H1 (cell line): ENCODE data around the gene SPTLC3. TPM values are rescaled to one million over a fixed set of nuclear protein-coding genes. Genes with fewer than 3 reads are reported as not detected.

Experiments used
- CTCF ChIA-PET: fragments of 300-600 bp; sonication (Branson Sonifier 250); formaldehyde crosslinking; loops from one replicate; lab custom pipeline; 2021; ENCODE audit not compliant: partially characterized antibody; lab: Charles Lee
- POLR2A ChIA-PET: fragments of 300-600 bp; sonication (Branson Sonifier 250); formaldehyde crosslinking; loops from one replicate; lab custom pipeline; 2021; ENCODE audit warnings: inconsistent platforms; ENCODE audit not compliant: partially characterized antibody; lab: Charles Lee
- DNase-seq, 2 experiments: peaks; one replicate each; pipeline versions ENCODE4 v3.0.0 to v3.0.0-alpha.2; 2010 to 2022; ENCODE audit warnings: low spot score in 2 of 2, low read depth in 1 of 2, mixed read lengths in 1 of 2
- FAIRE-seq: peaks from 2 replicates; lab custom pipeline; 2011; peaks lifted over from hg19 to GRCh38; lab: Jason Lieb, UNC
- H2AFZ ChIP-seq: 2 replicates; pipeline ENCODE4 v1.8.1; 2012; ENCODE audit warnings: low read length, inconsistent platforms
- H2AK5ac ChIP-seq: 2 replicates; pipeline ENCODE4 v1.6.1; 2013; ENCODE audit warnings: low read depth, low read length
- H2BK120ac ChIP-seq: replicated peaks from 2 replicates; pipeline ENCODE3; 2013; ENCODE audit warnings: low read depth, low read length, inconsistent platforms
- H2BK12ac ChIP-seq: 2 replicates; pipeline ENCODE4 v1.6.1; 2013; ENCODE audit warnings: low read depth, low read length
- H2BK15ac ChIP-seq: 2 replicates; pipeline ENCODE4 v1.6.1; 2013; ENCODE audit warnings: low read length
- H2BK20ac ChIP-seq: 2 replicates; pipeline ENCODE4 v1.6.1; 2013; ENCODE audit warnings: low read length
- H2BK5ac ChIP-seq: 2 replicates; pipeline ENCODE4 v1.6.1; 2013; ENCODE audit warnings: low read depth, low read length
- H3K14ac ChIP-seq: 2 replicates; pipeline ENCODE4 v1.6.1; 2013; ENCODE audit warnings: inconsistent platforms; ENCODE audit not compliant: insufficient read length
- H3K18ac ChIP-seq: 2 replicates; pipeline ENCODE4 v1.6.1; 2013; ENCODE audit warnings: low read length; ENCODE audit errors: extremely low read depth
- H3K23ac ChIP-seq: 2 replicates; pipeline ENCODE4 v1.6.1; 2013; ENCODE audit warnings: inconsistent platforms; ENCODE audit not compliant: insufficient read length
- H3K23me2 ChIP-seq: 2 replicates; pipeline ENCODE4 v1.6.1; 2013; ENCODE audit warnings: low read depth, low read length
- H3K27ac ChIP-seq: 2 replicates; pipeline ENCODE4 v1.6.1; 2011; ENCODE audit warnings: low read depth, low read length, inconsistent platforms
- H3K27me3 ChIP-seq, 4 experiments: replicated peaks in 1 of 4; 1 replicate in 1 of 4; 2 replicates in 3 of 4; pipeline versions ENCODE4 v1.6.1 to v1.8.1; 2011 to 2013; ENCODE audit warnings: low read length in 3 of 4, mild to moderate bottlenecking in 3 of 4, inconsistent platforms in 2 of 4, mixed read lengths in 2 of 4, moderate library complexity in 1 of 4; ENCODE audit not compliant: control insufficient read depth in 3 of 4, insufficient read depth in 3 of 4; ENCODE audit errors: extremely low read depth in 1 of 4
- H3K36me3 ChIP-seq, 4 experiments: 2 replicates each; pipeline versions ENCODE4 v1.6.1 to v1.8.1; 2011 to 2013; ENCODE audit warnings: mild to moderate bottlenecking in 4 of 4, low read length in 3 of 4, moderate library complexity in 2 of 4, control low read depth in 1 of 4, inconsistent platforms in 1 of 4; ENCODE audit not compliant: insufficient read depth in 4 of 4, control insufficient read depth in 2 of 4
- H3K4ac ChIP-seq: replicated peaks from 2 replicates; pipeline ENCODE3; 2013; ENCODE audit warnings: low read length, low read depth, mixed read lengths, inconsistent platforms; ENCODE audit not compliant: insufficient read length
- H3K4me1 ChIP-seq, 4 experiments: replicated peaks in 1 of 4; 1 replicate in 1 of 4; 2 replicates in 3 of 4; pipeline versions ENCODE4 v1.6.1 to v1.8.1; 2011 to 2013; ENCODE audit warnings: low read length in 3 of 4, inconsistent platforms in 2 of 4, mixed read lengths in 1 of 4; ENCODE audit not compliant: insufficient read depth in 4 of 4, control insufficient read depth in 3 of 4
- H3K4me2 ChIP-seq, 2 experiments: 2 replicates each; pipeline versions ENCODE4 v1.6.1 to v1.8.1; 2011 to 2013; ENCODE audit warnings: low read depth in 2 of 2, low read length in 2 of 2, control low read depth in 1 of 2, inconsistent platforms in 1 of 2, mild to moderate bottlenecking in 1 of 2; ENCODE audit not compliant: insufficient read depth in 1 of 2
- H3K4me3 ChIP-seq, 4 experiments: fragments of 200-600, 300-600 bp in 1 of 4; sonication (generic), shearing (Covaris generic), sonication (Bioruptor Twin) in 1 of 4; 2 replicates each; pipeline versions ENCODE4 v1.5.1 to v1.8.1; 2011 to 2016; ENCODE audit warnings: low read length in 4 of 4, low read depth in 3 of 4, control low read depth in 2 of 4, inconsistent platforms in 2 of 4, mild to moderate bottlenecking in 2 of 4, mixed read lengths in 1 of 4, moderate library complexity in 1 of 4; ENCODE audit not compliant: insufficient read depth in 2 of 4; ENCODE audit errors: extremely low read depth in 1 of 4
- H3K56ac ChIP-seq: replicated peaks from 2 replicates; pipeline ENCODE3; 2013; ENCODE audit warnings: low read depth, mild to moderate bottlenecking, mixed read lengths, low read length, inconsistent platforms; ENCODE audit not compliant: insufficient read length
- H3K79me1 ChIP-seq: 2 replicates; pipeline ENCODE4 v1.6.1; 2013; ENCODE audit warnings: low read depth, low read length, control low read depth
- H3K79me2 ChIP-seq, 2 experiments: 2 replicates each; pipeline versions ENCODE4 v1.6.1 to v1.8.1; 2012 to 2013; ENCODE audit warnings: low read length in 2 of 2, mild to moderate bottlenecking in 2 of 2, inconsistent platforms in 1 of 2; ENCODE audit not compliant: insufficient read depth in 2 of 2, control insufficient read depth in 1 of 2
- H3K9ac ChIP-seq, 4 experiments: replicated peaks in 1 of 4; 1 replicate in 1 of 4; 2 replicates in 3 of 4; pipeline versions ENCODE4 v1.6.1 to v1.8.1; 2011 to 2013; ENCODE audit warnings: low read depth in 3 of 4, low read length in 3 of 4, control low read depth in 2 of 4, mild to moderate bottlenecking in 2 of 4, moderate library complexity in 2 of 4, inconsistent platforms in 1 of 4; ENCODE audit errors: extremely low read depth in 1 of 4
- H3K9me3 ChIP-seq, 2 experiments: 2 replicates each; pipeline versions ENCODE4 v1.6.1 to v1.8.1; 2012 to 2013; ENCODE audit warnings: mild to moderate bottlenecking in 2 of 2, moderate library complexity in 2 of 2, control low read depth in 1 of 2, inconsistent platforms in 1 of 2, low read depth in 1 of 2, low read length in 1 of 2, mixed read lengths in 1 of 2; ENCODE audit not compliant: insufficient read depth in 2 of 2
- H4K20me1 ChIP-seq, 2 experiments: replicated peaks in 1 of 2; 2 replicates each; pipeline versions ENCODE3 to v1.8.1; 2011 to 2013; ENCODE audit warnings: inconsistent platforms in 2 of 2, low read length in 2 of 2, mild to moderate bottlenecking in 1 of 2; ENCODE audit not compliant: insufficient read depth in 2 of 2, control insufficient read depth in 1 of 2
- H4K5ac ChIP-seq: 2 replicates; pipeline ENCODE4 v1.6.1; 2013; ENCODE audit warnings: low read length, low read depth, mixed read lengths, inconsistent platforms; ENCODE audit not compliant: insufficient read length
- H4K8ac ChIP-seq: 2 replicates; pipeline ENCODE4 v1.8.0; 2013; ENCODE audit warnings: mild to moderate bottlenecking, moderate library complexity, low read length, inconsistent platforms; ENCODE audit not compliant: insufficient read depth; ENCODE audit errors: extremely low read depth
- H4K91ac ChIP-seq: replicated peaks from 2 replicates; pipeline ENCODE3; 2013; ENCODE audit warnings: low read length, mixed read lengths, inconsistent platforms; ENCODE audit not compliant: insufficient read length
- ATF2 ChIP-seq: IDR thresholded peaks from 2 replicates; pipeline ENCODE4 v1.6.1; 2012; ENCODE audit warnings: low read length, inconsistent platforms
- CBX5 ChIP-seq: fragments of 300-800, 300-1000 bp; sonication (generic); IDR thresholded peaks from 2 replicates; pipeline ENCODE4 v1.7.1; 2016; ENCODE audit warnings: antibody characterized with exemption, low read length, low read depth
- CREB1 ChIP-seq: IDR thresholded peaks from 2 replicates; pipeline ENCODE4 v1.6.1; 2012; ENCODE audit warnings: inconsistent platforms
- EZH2 ChIP-seq: fragments of 200-600 bp; sonication (generic); IDR thresholded peaks from 2 replicates; pipeline ENCODE4 v1.7.1; 2012; ENCODE audit warnings: low read depth, mild to moderate bottlenecking, moderate library complexity, low read length, inconsistent platforms; ENCODE audit not compliant: severe bottlenecking
- HDAC6 ChIP-seq: IDR thresholded peaks from one replicate; pipeline ENCODE4 v1.7.1; 2012; ENCODE audit warnings: low read depth, mild to moderate bottlenecking, inconsistent platforms, low read length, moderate library complexity
- MAX ChIP-seq: IDR thresholded peaks from 2 replicates; pipeline ENCODE4 v1.6.1; 2012; ENCODE audit warnings: inconsistent platforms
- POLR2A ChIP-seq, 2 experiments: IDR thresholded peaks; 1 replicate in 1 of 2; 2 replicates in 1 of 2; pipeline ENCODE4 v1.6.1; 2011; ENCODE audit warnings: low read depth in 2 of 2, low read length in 2 of 2, mild to moderate bottlenecking in 2 of 2; ENCODE audit errors: control extremely low read depth in 1 of 2
- RFX5 ChIP-seq: IDR thresholded peaks from 2 replicates; pipeline ENCODE4 v1.6.1; 2011; ENCODE audit warnings: low read depth, low read length, improper control_type of control experiment, borderline replicate concordance
- SP2 ChIP-seq: IDR thresholded peaks from 2 replicates; pipeline ENCODE4 v1.6.1; 2012; ENCODE audit warnings: mild to moderate bottlenecking, low read length, inconsistent platforms
- TAF1 ChIP-seq: IDR thresholded peaks from 2 replicates; pipeline ENCODE4 v1.6.1; 2011; ENCODE audit warnings: mild to moderate bottlenecking, low read depth, low read length
- WGBS, 2 experiments: shearing (Covaris generic) in 1 of 2; methylation state at CpG; one replicate each; pipeline versions ENCODE4 v1.1.6 to v1.1.7; 2013 to 2015; ENCODE audit warnings: low lambda C conversion rate in 2 of 2, mixed read lengths in 2 of 2, inconsistent platforms in 1 of 2, low coverage in 1 of 2, missing lambda C conversion rate in 1 of 2; ENCODE audit not compliant: insufficient replicate concordance in 2 of 2, insufficient coverage in 1 of 2, insufficient read length in 1 of 2; ENCODE audit errors: extremely low coverage in 1 of 2, missing lambda C conversion rate in 1 of 2; 5-methylcytosine and 5-hydroxymethylcytosine counted together
- polyA plus RNA-seq, 7 experiments: library from polyadenylated mRNA; depleted of rRNA in 3 of 7; stranded (reverse) in 5 of 7; unstranded in 2 of 7; fragments of >200 nt in 5 of 7; fragments of 200-250 nt in 2 of 7; gene quantifications; 1 replicate in 5 of 7; 2 replicates in 1 of 7; 4 replicates in 1 of 7; pipeline versions ENCODE4 v1.2.1 to v1.2.3, GENCODE V29; 2011 to 2013; ENCODE audit warnings: missing spikeins in 2 of 7, mixed read lengths in 2 of 7
- total RNA-seq: library from RNA; stranded (reverse); fragmentation: NEBNext Ultra II Directional; extraction: Animal tissue kit (Norgen Biotek cat#: 25700); gene quantifications from 2 replicates; pipeline ENCODE4 v1.2.1, GENCODE V29; 2021

The SPTLC3 gene
- total and polyA plus RNA-seq, 2 of the 8 experiments (the other 6 are each of a cell fraction or from before 2014, with no cell fraction given) = 0.23 to 0.82 TPM

- H2BK12ac ChIP-seq = no peak overlapping the region
- no peak overlapping the region for H2BK5ac ChIP-seq
- H3K79me1 ChIP-seq = no peaks in the 10 kb centered on the region
- H3K23ac ChIP-seq = no peak overlapping the region
- H2AK5ac ChIP-seq = no peak overlapping the region
- H3K18ac ChIP-seq = no peak overlapping the region
- no peaks in the 10 kb centered on the region for H4K20me1 ChIP-seq
- no peak overlapping the region for H3K4ac ChIP-seq
- ChIA-PET CTCF (interaction anchor here (1.1 to 5.4 kb wide), 7 partner anchors 9 to 178 kb away, joined by 3 to 53 read pairs (median 4); partner anchors contain the start of gene SPTLC3), POLR2A (no interaction called here)
- no peak overlapping the region for H4K91ac ChIP-seq
- H3K14ac ChIP-seq = no peak overlapping the region
- H4K5ac ChIP-seq = no peak overlapping the region
- H2BK15ac ChIP-seq = no peak overlapping the region
- 90% methylated on average over 5 of the region's 5 CpGs; no CpG with 5 or more reads in 1 of the 2 experiments for WGBS, 2 experiments
- H3K4me3 ChIP-seq = no peak overlapping the region
- no peak for TF ChIP-seq TAF1
- TF ChIP-seq RFX5 = no peak
- TF ChIP-seq MAX = no peak
- TF ChIP-seq SP2 = no peak
- TF ChIP-seq HDAC6 = no peak
- TF ChIP-seq ATF2 = no peak
- TF ChIP-seq CBX5 = no peak
- no peak for TF ChIP-seq EZH2
- TF ChIP-seq CREB1 = no peak
- TF ChIP-seq POLR2A (IDR thresholded peaks at IDR 0.05; ENCODE audit: control extremely low read depth in 1 of 2, low read depth in 2 of 2, low read length in 2 of 2) = no peak
- no peak overlapping the region for H3K9ac ChIP-seq
- no peaks in the 10 kb centered on the region for H3K23me2 ChIP-seq
- no peaks in the 10 kb centered on the region; a peak in 1 of 8 replicates for H3K36me3 ChIP-seq
- no peak for DNase-seq
- H3K56ac ChIP-seq = no peak overlapping the region
- no peaks in the 10 kb centered on the region for H3K79me2 ChIP-seq
- no peak overlapping the region for H3K27ac ChIP-seq
- H2BK20ac ChIP-seq = no peak overlapping the region
- peaks cover 0 to 8% (median 0%) of the 10 kb centered on the region in 4 experiments; a peak in 5 of 7 replicates for H3K4me1 ChIP-seq
- no peak overlapping the region for H2AFZ ChIP-seq
- no peak overlapping the region for H3K4me2 ChIP-seq
- FAIRE-seq = no peak
- no peaks in the 10 kb centered on the region for H3K9me3 ChIP-seq
- H3K27me3 ChIP-seq = no peaks in the 10 kb centered on the region
- no peak overlapping the region for H2BK120ac ChIP-seq
- no peak overlapping the region for H4K8ac ChIP-seq
Measured at GRCh38 chr20:13101706-13102105, 92.9 kb downstream of the SPTLC3 start.
